GM03348 (cell line): ENCODE measurements around the gene AGPAT2.

Experiments
- DNase-seq: peaks from one replicate; pipeline ENCODE4 v3.0.0; 2012; ENCODE audit warnings: low spot score

AGPAT2 gene

GRCh38 chr9:136673088-136673974, 13.9 kb downstream of the AGPAT2 start:
- DNase-seq, result no peak

- no peak for DNase-seq
Measured at GRCh38 chr9:136672431-136673087, 14.7 kb downstream of the AGPAT2 start.

- peak; percentile 82 for DNase-seq
Measured at GRCh38 chr9:136671646-136672430, 15.4 kb downstream of the AGPAT2 start.

GRCh38 chr9:136671254-136671614, 16.0 kb downstream of the AGPAT2 start:
- DNase-seq, result no peak

- no peak for DNase-seq
Measured at GRCh38 chr9:136670576-136671253, 16.5 kb downstream of the AGPAT2 start.

- DNase-seq, result no peak
Measured at GRCh38 chr9:136669791-136670464, 17.3 kb downstream of the AGPAT2 start.

DNA sequence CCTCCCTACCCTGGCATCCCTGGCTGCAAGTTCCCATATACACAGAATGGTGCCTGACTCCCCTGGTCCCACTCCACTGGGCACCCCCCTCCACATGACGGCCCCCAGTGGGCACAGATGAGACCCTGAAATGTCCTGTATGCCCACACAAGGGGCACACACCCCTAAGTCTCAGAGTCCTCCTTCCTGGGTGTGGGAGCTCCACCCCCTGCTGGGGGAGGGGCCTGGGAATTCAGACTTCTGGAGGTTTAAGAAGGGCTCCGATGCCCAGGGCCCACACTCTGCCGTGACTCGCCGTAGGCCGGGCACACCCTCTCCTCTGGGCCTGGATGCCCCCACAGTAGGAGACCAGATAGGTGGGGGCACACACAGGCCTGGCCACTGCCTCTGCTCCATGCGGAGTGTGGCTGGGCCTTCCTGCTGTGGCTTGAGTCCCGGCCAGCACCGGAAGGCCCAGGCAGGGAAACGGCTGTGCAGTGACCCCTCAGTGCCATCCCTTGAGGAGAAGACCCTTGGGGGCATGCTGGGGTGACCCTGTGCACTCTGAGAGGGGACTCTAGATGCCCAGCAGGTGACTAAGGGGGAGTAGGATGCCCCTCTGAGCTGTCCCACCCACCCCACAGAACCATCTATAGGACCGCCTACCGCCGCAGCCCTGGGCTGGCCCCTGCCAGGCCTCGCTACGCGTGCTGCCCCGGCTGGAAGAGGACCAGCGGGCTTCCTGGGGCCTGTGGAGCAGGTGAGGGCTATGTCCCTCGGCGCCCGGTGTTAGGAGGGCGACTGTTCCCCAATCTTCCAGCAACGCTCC, 18.1 kb downstream of the AGPAT2 start:
- DNase-seq, result no peak

- no peak for DNase-seq
Measured at GRCh38 chr9:136667940-136668760, 19.1 kb downstream of the AGPAT2 start.

DNA sequence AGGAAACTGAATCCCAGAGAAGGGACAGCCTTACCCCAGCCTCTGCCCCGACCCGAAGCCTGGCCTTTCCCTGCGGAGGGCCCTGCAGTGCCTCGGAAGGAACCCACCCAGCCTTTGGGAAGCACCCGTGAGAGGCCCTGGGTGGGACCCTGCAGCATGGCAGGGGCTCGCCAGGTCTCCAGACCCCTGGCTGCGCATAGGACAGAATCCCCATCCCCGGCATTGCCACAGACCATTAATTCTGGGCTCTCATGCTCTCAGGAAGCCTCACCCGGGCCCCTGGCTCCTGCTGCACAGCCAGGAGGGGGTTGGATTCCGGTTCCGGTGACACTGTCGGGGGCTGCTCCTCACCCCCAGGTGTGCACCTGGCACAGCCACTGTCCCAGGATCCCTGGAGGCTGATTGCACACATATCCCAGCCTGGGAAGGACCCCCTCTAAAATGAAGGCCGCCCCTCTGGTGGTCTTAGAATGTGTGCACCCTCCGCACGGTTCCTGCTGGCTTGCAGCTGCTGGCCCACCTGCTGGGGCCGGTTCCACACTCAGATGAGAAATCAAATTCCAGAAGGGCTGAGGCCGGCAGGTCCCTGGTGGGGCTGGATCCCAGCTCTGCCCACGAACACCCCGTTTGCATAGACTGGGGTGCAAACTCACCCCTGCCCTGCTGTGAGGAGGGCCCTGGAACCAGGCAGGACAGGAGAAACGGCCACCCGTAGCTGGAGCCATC, 19.9 kb downstream of the AGPAT2 start:
- DNase-seq, result no peak

GRCh38 chr9:136666372-136667213, 20.7 kb downstream of the AGPAT2 start:
- DNase-seq, result peak; percentile 58

DNA sequence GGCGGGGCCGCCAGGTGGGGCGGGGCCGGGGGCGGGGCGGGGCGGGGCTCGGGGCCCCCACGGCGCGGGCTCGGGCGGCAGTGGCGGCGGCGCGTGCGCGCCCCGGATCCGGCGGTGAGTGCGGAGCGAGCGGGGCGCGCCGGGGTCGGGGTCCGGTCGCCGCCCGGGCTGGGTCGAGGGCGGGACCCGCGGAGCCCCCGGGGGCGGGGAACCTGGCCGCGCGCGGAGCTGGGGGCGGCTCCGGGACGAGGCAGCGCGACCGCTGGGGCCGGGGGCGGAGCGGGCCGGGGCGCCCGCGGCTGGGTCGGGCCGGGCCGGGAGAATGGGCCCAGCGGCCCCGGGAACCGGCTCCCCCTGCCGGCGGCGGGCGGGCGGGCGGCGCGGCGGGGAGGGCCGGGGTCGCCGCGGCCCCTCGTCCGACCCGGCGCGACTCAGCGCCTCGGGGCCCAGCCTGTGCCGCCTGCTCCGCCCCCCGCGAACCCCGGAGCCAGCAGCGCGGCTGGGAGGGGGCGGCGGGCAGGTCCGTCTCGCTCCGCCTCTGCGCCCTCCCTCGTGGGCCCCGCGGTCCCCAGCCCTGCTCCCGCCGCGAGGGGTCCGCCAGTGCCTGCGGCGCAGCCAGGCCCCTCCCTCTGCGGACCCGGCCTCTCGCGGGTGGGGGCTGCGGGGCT, 21.4 kb downstream of the AGPAT2 start:
- DNase-seq, result peak; percentile 84

DNA sequence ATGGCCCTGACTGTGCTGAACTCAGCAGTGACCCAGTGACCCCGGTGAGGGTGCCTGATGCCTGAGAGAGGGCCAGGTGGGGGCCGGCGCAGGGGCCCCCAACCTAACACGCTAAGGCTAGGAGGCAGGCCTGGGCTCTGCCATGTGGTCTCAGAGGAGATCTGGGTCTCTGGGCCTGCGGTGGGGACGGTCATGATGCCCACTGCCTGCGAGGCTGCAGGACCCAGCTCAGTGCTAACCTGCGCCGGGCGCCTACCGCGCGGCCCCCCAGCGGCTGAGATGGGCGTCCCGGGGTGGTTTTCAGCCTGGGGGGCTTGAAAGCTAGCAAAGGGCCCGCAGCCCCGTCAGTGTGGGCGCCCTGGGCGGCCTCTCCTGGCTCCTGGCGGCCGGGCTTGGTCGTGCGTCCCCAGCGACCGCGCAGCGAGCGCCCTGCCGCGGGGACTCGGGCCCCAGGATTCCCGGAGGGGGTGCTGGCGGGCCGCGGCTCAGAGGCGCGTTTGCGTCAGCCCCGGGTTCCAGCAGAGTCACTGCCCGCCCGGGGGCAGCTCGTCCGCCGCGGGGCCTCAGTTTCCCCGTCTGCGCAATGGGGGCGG, 22.1 kb downstream of the AGPAT2 start:
- DNase-seq, result no peak

- DNase-seq, result no peak
Measured at GRCh38 chr9:136664000-136664915, 23.0 kb downstream of the AGPAT2 start.

DNA sequence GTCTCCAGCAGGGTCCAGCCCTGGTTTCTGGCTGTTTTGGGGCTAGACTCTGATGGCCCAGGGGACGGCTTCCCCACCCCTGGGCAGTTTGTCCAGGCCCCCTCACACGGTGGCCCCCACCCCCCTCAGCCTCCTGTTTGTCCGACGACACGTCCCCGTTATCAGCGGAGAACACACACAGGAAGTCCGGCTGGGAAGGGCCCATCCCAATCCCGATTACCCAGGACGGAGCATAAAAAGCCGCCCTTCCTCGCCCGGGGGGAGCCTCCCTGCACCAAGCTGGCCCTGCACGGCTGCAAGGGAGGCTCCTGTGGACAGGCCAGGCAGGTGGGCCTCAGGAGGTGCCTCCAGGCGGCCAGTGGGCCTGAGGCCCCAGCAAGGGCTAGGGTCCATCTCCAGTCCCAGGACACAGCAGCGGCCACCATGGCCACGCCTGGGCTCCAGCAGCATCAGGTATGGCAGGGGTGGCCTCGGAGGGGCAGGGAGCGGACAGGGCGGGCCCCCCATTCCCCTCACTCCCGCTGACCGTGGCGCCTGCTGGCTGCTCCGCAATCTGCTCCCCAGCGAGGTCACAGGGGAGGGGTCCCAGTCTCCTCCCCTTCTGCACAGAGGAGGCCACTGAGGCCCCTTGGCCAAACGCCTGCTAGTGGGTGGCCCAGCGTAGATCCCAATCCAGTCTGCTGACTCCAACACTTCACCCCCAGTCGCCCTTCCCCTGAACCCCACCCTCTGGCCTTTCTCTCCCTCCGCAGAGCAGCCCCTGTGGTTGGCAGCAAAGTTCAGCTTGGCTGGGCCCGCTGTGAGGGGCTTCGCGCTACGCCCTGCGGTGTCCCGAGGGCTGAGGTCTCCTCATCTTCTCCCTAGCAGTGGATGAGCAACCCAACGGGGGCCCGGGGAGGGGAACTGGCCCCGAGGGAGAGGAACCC, 24.3 kb downstream of the AGPAT2 start, which contains the start of gene EGFL7:
TSS of gene EGFL7 (plus strand) at position 261 of the 926 bp plus-strand sequence. CDS start 5,367 bp downstream, outside the sequence.
- DNase-seq, result no peak

GRCh38 chr9:136662326-136662655, 25.0 kb downstream of the AGPAT2 start:
- no peak for DNase-seq
